Stimulated activated effector memory CD8-positive, alpha-beta T cell treated with anti-CD3 and anti-CD28 coated beads, Interleukin-12 subunit alpha, Interleukin-12 subunit beta, amount 100 ng/mL, for 72 hours (primary cell): ENCODE data around the gene INPP5B.

Source experiments
- ATAC-seq: fragments of 150-1000 bp; cut with Tn5 transposase; 2 replicates; pipeline ENCODE4 v1.10.0; 2021
- DNase-seq, 2 donors: peaks; one replicate each; pipeline ENCODE4 v3.0.0; 2021 to 2022; ENCODE audit warnings: low spot score in 2 of 2
- H3K27ac Mint-ChIP-seq: one replicate; pipeline ENCODE4 v1.8.0; 2022; ENCODE audit warnings: mild to moderate bottlenecking, mixed read lengths
- H3K36me3 Mint-ChIP-seq: one replicate; pipeline ENCODE4 v1.8.0; 2022; ENCODE audit warnings: mild to moderate bottlenecking, mixed read lengths
- H3K4me1 Mint-ChIP-seq: one replicate; pipeline ENCODE4 v1.8.0; 2022; ENCODE audit warnings: mixed read lengths
- H3K4me3 Mint-ChIP-seq: one replicate; pipeline ENCODE4 v1.8.0; 2022; ENCODE audit warnings: mild to moderate bottlenecking, mixed read lengths
- H3K9me3 Mint-ChIP-seq: one replicate; pipeline ENCODE4 v1.8.0; 2022; ENCODE audit warnings: mixed read lengths

The INPP5B gene

DNA sequence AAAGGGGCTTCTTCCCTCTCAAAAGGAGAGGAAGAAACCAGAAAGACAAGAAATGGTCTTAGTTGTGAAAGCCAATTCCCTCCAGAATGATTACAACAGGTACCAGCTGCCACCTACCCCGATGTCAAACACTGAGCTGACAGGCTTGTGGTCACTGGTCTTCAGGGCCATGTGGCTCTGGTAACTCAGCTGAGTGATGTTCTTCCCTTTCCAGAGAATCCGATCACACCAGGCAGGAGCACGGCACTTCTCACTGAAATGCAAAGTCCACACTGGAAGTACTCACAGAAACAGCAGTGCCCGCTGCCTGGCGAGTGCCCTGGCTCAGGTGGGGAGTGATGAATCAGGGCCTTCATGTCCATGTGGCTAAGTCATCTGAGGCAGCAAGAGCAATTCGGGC lies 68.8 kb downstream of the INPP5B start:
- Mint-ChIP-seq H3K36me3 (peaks cover 100% of the 10 kb centered on the region), H3K4me1 (no peaks in the 10 kb centered on the region), H3K9me3 (no peaks in the 10 kb centered on the region), H3K4me3 (no peak overlapping the region), H3K27ac (no peak overlapping the region)
- ATAC-seq (no peak), DNase-seq (no peak)

DNA sequence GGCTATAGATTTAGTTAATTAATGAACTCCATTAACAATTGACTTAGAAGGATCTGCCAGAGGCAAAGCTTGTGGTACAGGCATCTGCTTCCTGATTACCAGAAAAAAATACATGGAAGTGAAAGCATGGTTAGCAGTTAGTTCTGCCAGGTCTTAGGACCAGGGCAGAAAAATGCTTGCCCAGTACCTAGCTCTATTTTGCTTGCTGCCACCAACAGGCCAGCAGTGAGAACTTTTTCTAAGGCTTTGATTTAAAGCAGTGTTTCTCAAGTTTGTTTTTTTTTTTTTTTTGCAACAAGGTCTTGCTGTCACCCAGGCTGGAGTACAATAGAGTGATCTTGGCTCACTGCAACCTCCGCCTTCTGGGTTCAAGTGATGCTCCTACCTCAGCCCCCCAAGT lies 71.0 kb downstream of the INPP5B start:
- peaks cover 100% of the 10 kb centered on the region for H3K36me3 Mint-ChIP-seq
- H3K27ac Mint-ChIP-seq: no peak overlapping the region
- H3K4me3 Mint-ChIP-seq: no peak overlapping the region
- ATAC-seq: no peak
- no peak for DNase-seq
- H3K4me1 Mint-ChIP-seq: no peaks in the 10 kb centered on the region
- no peaks in the 10 kb centered on the region for H3K9me3 Mint-ChIP-seq

DNA sequence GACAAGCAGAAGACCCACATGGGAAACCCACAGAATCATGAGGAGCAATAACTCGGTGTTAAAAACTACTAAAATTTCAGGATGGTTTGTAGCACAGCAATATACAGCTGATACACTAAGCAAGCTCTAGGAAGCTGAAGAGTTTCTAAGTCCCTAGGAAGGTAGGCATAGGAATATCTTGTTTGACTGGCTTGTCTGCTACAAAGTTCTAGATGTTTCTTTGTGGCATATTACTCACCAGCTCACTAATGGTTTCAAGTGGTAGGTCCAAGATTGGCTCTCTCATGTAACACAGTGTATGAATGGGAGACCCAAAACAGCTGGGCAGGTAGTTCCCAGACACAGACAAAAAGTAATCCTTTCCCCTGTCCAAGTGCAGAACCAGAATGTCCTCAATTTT lies 74.2 kb downstream of the INPP5B start:
- Mint-ChIP-seq H3K9me3 (no peaks in the 10 kb centered on the region), H3K4me1 (no peaks in the 10 kb centered on the region), H3K4me3 (no peak overlapping the region), H3K27ac (no peak overlapping the region), H3K36me3 (peaks cover 100% of the 10 kb centered on the region)
- DNase-seq (no peak), ATAC-seq (no peak)

GRCh38 chr1:37868466-37868865 lies 78.4 kb downstream of the INPP5B start:
- peaks cover 100% of the 10 kb centered on the region for H3K36me3 Mint-ChIP-seq
- H3K4me1 Mint-ChIP-seq: peaks cover 9% of the 10 kb centered on the region
- no peak overlapping the region for H3K27ac Mint-ChIP-seq
- DNase-seq (no peak), ATAC-seq (no peak)
- no peak overlapping the region for H3K4me3 Mint-ChIP-seq
- no peaks in the 10 kb centered on the region for H3K9me3 Mint-ChIP-seq

- ATAC-seq (no peak), DNase-seq (no peak)
- Mint-ChIP-seq H3K4me1 (peaks cover 9% of the 10 kb centered on the region), H3K4me3 (no peak overlapping the region), H3K27ac (peak overlapping the region; percentile 36), H3K9me3 (no peaks in the 10 kb centered on the region), H3K36me3 (peaks cover 100% of the 10 kb centered on the region)
These were observed 79.1 kb downstream of the INPP5B start for GRCh38 chr1:37867784-37868183.

DNA sequence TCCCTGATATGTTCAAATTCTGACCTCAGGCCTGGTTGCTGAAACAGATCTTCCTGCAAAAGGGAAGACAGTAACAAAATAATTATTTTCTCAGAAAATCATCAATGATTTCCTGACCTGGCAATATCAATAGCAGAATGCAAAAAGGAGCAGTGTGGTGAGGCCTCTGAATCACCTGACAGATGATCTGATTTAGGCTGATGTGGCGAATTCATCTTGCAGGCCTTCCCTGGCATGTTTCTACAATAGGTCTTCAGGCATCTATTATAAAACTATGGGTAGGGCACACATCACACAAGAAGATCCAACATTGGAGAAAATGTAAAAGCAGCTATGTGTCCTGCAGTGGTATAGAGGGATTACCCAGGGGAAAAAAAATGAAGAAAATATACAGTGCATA lies 80.4 kb downstream of the INPP5B start:
- peaks cover 100% of the 10 kb centered on the region for H3K36me3 Mint-ChIP-seq
- no peaks in the 10 kb centered on the region for H3K9me3 Mint-ChIP-seq
- peaks cover 17% of the 10 kb centered on the region for H3K4me1 Mint-ChIP-seq
- no peak for ATAC-seq
- DNase-seq: no peak
- H3K4me3 Mint-ChIP-seq: no peak overlapping the region
- H3K27ac Mint-ChIP-seq: peak overlapping the region; percentile 16

GRCh38 chr1:37865348-37866120 lies 81.3 kb downstream of the INPP5B start:
- Mint-ChIP-seq H3K36me3 (peaks cover 96% of the 10 kb centered on the region), H3K9me3 (no peaks in the 10 kb centered on the region), H3K4me3 (no peak overlapping the region), H3K4me1 (peaks cover 17% of the 10 kb centered on the region), H3K27ac (peak overlapping the region; percentile 5)
- DNase-seq: peak in 1 of 2 donors; percentile 54
- peak; percentile 87 for ATAC-seq

DNA sequence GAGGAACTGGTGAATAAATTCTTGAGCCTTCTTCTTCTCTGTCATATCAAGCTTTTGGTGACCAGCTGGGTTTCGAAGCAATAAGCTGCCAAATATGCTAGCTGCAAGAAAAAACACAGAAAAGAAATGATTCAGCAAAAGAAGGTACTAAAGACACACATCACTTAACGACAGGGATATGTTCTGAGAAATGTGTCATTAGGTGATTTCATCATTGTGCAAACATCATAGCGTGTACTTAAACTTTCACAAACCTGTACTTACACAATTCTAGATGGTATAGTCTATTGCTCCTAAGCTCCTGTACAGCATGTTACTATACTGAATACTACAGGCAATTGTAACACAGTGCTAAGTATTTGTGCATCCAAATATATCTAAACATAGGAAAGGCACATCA lies 84.5 kb downstream of the INPP5B start:
- ATAC-seq (peak; percentile 1), DNase-seq (no peak)
- H3K36me3 Mint-ChIP-seq: peaks cover 84% of the 10 kb centered on the region
- peak overlapping the region; percentile 69 for H3K27ac Mint-ChIP-seq
- peaks cover 29% of the 10 kb centered on the region for H3K4me1 Mint-ChIP-seq
- no peaks in the 10 kb centered on the region for H3K9me3 Mint-ChIP-seq
- H3K4me3 Mint-ChIP-seq: no peak overlapping the region

DNA sequence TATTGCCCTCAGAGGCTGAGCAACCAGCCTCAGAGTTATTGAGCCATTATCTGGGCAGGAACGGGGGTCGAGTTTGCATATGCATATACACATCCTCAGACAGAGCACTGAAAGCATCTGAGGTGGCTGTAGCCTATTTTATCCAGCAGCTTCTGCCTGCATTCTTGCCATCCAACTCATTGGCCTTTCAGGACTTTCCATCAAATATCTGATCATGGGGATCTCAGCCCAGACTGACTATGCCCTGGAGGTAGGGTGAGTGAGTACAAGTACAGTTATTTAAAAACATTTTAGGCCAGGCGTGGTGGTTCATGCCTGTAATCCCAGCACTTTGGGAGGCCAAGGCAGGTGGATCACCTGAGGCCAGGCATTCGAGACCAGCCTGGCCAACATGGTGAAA lies 85.7 kb downstream of the INPP5B start:
- peaks cover 84% of the 10 kb centered on the region for H3K36me3 Mint-ChIP-seq

DNA sequence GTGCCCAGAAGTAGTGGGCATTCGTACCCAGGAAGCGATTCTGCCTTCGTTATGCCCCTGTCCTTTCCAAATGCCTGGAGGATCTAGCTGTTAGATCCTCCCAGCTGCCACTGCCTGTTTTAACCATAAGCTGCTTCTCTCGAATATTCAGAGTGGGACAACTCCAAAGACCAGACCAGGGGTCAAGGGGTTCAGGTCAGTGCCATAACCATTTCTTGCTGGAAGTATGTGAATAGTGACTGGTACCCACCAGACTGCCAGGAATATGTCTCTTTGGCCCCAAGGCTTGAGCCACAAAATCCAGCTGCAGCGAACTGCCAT lies 86.5 kb downstream of the INPP5B start:
- ATAC-seq: no peak
- no peak for DNase-seq
- Mint-ChIP-seq H3K4me3 (peak overlapping the region; percentile 93), H3K4me1 (peaks cover 30% of the 10 kb centered on the region), H3K9me3 (no peaks in the 10 kb centered on the region), H3K27ac (peak overlapping the region; percentile 97), H3K36me3 (peaks cover 84% of the 10 kb centered on the region)

More for the DNA sequence above, 85.7 kb downstream of the INPP5B start:
- Mint-ChIP-seq H3K4me3 (no peak overlapping the region), H3K4me1 (peaks cover 34% of the 10 kb centered on the region), H3K9me3 (no peaks in the 10 kb centered on the region), H3K27ac (no peak overlapping the region)
- DNase-seq: no peak
- no peak for ATAC-seq

DNA sequence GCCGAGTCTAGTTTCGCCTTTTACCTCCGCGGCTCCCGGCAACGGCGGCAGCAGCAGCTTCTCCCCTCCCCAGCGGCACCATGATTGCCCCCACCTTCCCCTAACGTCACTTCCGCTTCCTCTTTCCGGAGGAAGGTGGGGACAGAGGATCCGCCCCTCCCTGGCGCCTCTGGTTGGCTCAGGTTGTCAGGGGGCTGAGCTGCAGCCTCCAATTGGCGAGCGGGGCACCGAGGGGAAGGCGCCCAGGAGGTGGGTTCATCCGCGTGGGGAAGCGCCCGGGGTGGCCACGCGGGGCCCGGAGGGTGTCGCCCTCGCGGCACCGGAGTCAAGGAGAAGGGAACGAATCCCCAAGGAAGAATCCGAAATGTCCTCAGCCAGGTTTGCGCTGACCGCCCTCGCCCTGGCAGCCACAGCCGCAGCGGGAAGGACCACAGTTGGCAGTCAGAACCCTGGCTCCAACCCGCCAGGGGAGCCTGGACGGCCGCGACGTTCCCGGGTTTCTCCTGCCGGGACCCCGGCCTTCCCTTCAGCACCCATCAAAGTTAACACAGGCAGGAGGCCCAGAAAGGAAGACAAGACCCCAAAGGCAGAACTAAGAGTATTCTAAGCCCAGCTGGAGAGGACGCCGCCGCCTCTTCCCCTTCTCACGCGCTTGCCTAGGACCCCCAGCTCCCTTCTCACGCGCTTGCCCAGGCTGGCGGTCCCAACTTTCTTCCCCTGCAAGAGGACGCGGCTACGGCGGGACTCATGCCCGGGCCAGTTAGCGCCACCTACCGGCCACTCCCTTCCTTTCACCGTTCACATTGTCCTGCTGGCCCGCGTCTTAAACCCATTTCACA lies 87.1 kb downstream of the INPP5B start, which contains the start of gene MTF1:
TSS of gene MTF1 (minus strand) at position 86 of the 839 bp plus-strand sequence. CDS start 1,934 bp downstream, outside the sequence.
- Mint-ChIP-seq H3K4me3 (peak within 1 kb of the TSS; percentile 93), H3K36me3 (peaks cover 84% of the 10 kb centered on the region), H3K4me1 (peaks cover 33% of the 10 kb centered on the region), H3K27ac (peak within 1 kb of the TSS; percentile 97), H3K9me3 (no peaks in the 10 kb centered on the region)
- peak; percentile 87 to 96 for DNase-seq
- ATAC-seq: peak; percentile 98

DNA sequence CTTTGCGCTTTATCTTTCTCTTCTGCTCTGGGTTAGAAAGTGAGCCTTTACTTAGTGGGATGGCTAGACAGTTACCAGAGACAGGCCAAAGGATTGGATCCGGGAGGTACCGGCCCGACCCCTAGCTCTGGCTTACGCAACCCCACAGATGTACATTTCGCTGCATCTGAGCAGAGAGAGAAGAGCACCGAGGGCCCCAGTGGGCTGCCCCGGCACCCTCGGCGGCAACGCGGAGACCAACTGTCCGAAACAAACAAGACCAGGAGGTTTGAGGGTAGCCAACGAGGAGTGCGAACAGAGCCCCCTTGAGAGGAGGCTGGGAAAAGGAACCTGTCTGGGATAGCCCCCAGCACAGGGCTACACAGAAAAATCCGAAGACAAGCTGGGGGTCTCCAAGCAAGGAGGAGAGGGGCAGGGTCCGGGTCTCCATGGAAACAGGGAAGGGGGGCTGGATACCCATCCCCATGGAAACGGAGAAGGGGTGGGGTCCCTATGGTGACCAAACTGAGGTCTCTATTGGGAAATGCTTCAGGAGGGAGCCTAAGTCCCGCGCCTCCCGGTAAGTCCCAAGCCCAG lies 87.8 kb downstream of the INPP5B start:
- ATAC-seq (no peak), DNase-seq (no peak)
- Mint-ChIP-seq H3K4me1 (peaks cover 38% of the 10 kb centered on the region), H3K9me3 (no peaks in the 10 kb centered on the region), H3K27ac (peak overlapping the region; percentile 97), H3K4me3 (peak overlapping the region; percentile 93), H3K36me3 (peaks cover 84% of the 10 kb centered on the region)

DNA sequence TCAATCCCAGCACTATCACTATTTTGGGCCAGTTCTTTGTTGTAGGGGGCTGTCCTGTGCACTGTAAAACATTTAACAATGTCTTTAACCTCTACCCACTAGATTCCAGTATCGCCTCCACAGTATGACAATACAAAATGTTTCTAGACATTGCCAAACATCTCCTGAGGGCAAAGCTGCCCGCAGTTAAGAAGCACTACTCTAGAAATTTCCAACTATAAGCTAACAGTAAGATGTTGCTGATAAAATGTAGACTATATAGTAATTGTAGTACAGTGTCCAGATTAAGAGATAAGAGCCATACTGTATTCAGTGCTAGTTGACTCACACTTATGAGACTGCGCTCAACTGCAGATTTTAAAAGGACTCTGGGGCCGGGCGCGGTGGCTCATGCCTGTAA lies 92.4 kb downstream of the INPP5B start:
- peaks cover 34% of the 10 kb centered on the region for H3K4me1 Mint-ChIP-seq
- peaks cover 54% of the 10 kb centered on the region for H3K36me3 Mint-ChIP-seq
- no peak overlapping the region for H3K27ac Mint-ChIP-seq
- no peaks in the 10 kb centered on the region for H3K9me3 Mint-ChIP-seq
- H3K4me3 Mint-ChIP-seq: no peak overlapping the region
- ATAC-seq (no peak), DNase-seq (no peak)

GRCh38 chr1:37853157-37853556 lies 93.7 kb downstream of the INPP5B start:
- Mint-ChIP-seq H3K36me3 (peaks cover 51% of the 10 kb centered on the region), H3K4me3 (no peak overlapping the region), H3K4me1 (peaks cover 34% of the 10 kb centered on the region), H3K9me3 (no peaks in the 10 kb centered on the region), H3K27ac (peak overlapping the region; percentile 18)
- ATAC-seq (no peak), DNase-seq (no peak)

DNA sequence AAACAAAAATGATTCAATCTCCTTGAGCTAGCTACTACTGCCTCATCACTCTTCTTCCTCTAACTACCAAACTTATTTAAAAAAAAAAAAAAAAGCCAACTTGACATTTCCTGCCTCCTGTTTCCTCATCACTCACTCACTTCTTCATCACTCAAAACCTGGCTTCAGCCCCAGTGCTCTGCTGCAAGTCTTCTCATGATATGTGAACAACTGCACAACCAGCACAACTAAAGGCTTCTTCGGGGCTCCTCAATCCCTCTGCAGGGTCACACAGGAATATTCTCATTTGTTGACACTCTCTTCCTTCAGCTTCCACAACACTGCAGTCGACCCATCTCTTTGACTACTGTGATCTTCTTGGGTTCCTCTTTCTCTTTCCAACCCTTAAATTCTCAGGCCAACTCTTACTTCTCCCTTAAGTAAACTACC lies 95.1 kb downstream of the INPP5B start:
- peak; percentile 60 for ATAC-seq
- no peak overlapping the region for H3K4me3 Mint-ChIP-seq
- peaks cover 32% of the 10 kb centered on the region for H3K4me1 Mint-ChIP-seq
- H3K36me3 Mint-ChIP-seq: peaks cover 44% of the 10 kb centered on the region
- no peak for DNase-seq
- H3K27ac Mint-ChIP-seq: no peak overlapping the region
- H3K9me3 Mint-ChIP-seq: no peaks in the 10 kb centered on the region
